H1 (cell line): ENCODE results near the gene RFLNA. TPM values are rescaled to one million over a fixed set of nuclear protein-coding genes. Genes with fewer than 3 reads are reported as not detected.

Source experiments
- CTCF ChIA-PET: fragments of 300-600 bp; sonication (Branson Sonifier 250); formaldehyde crosslinking; loops from one replicate; lab custom pipeline; 2021; ENCODE audit not compliant: partially characterized antibody; lab: Charles Lee
- POLR2A ChIA-PET: fragments of 300-600 bp; sonication (Branson Sonifier 250); formaldehyde crosslinking; loops from one replicate; lab custom pipeline; 2021; ENCODE audit warnings: inconsistent platforms; ENCODE audit not compliant: partially characterized antibody; lab: Charles Lee
- DNase-seq, 2 experiments: peaks; one replicate each; pipeline versions ENCODE4 v3.0.0 to v3.0.0-alpha.2; 2010 to 2022; ENCODE audit warnings: low spot score in 2 of 2, low read depth in 1 of 2, mixed read lengths in 1 of 2
- FAIRE-seq: peaks from 2 replicates; lab custom pipeline; 2011; peaks lifted over from hg19 to GRCh38; lab: Jason Lieb, UNC
- H2AFZ ChIP-seq: 2 replicates; pipeline ENCODE4 v1.8.1; 2012; ENCODE audit warnings: low read length, inconsistent platforms
- H2AK5ac ChIP-seq: 2 replicates; pipeline ENCODE4 v1.6.1; 2013; ENCODE audit warnings: low read depth, low read length
- H2BK120ac ChIP-seq: replicated peaks from 2 replicates; pipeline ENCODE3; 2013; ENCODE audit warnings: low read depth, low read length, inconsistent platforms
- H2BK12ac ChIP-seq: 2 replicates; pipeline ENCODE4 v1.6.1; 2013; ENCODE audit warnings: low read depth, low read length
- H2BK15ac ChIP-seq: 2 replicates; pipeline ENCODE4 v1.6.1; 2013; ENCODE audit warnings: low read length
- H2BK20ac ChIP-seq: 2 replicates; pipeline ENCODE4 v1.6.1; 2013; ENCODE audit warnings: low read length
- H2BK5ac ChIP-seq: 2 replicates; pipeline ENCODE4 v1.6.1; 2013; ENCODE audit warnings: low read depth, low read length
- H3K14ac ChIP-seq: 2 replicates; pipeline ENCODE4 v1.6.1; 2013; ENCODE audit warnings: inconsistent platforms; ENCODE audit not compliant: insufficient read length
- H3K18ac ChIP-seq: 2 replicates; pipeline ENCODE4 v1.6.1; 2013; ENCODE audit warnings: low read length; ENCODE audit errors: extremely low read depth
- H3K23ac ChIP-seq: 2 replicates; pipeline ENCODE4 v1.6.1; 2013; ENCODE audit warnings: inconsistent platforms; ENCODE audit not compliant: insufficient read length
- H3K23me2 ChIP-seq: 2 replicates; pipeline ENCODE4 v1.6.1; 2013; ENCODE audit warnings: low read depth, low read length
- H3K27ac ChIP-seq: 2 replicates; pipeline ENCODE4 v1.6.1; 2011; ENCODE audit warnings: low read depth, low read length, inconsistent platforms
- H3K27me3 ChIP-seq, 4 experiments: replicated peaks in 1 of 4; 1 replicate in 1 of 4; 2 replicates in 3 of 4; pipeline versions ENCODE4 v1.6.1 to v1.8.1; 2011 to 2013; ENCODE audit warnings: low read length in 3 of 4, mild to moderate bottlenecking in 3 of 4, inconsistent platforms in 2 of 4, mixed read lengths in 2 of 4, moderate library complexity in 1 of 4; ENCODE audit not compliant: control insufficient read depth in 3 of 4, insufficient read depth in 3 of 4; ENCODE audit errors: extremely low read depth in 1 of 4
- H3K36me3 ChIP-seq, 4 experiments: 2 replicates each; pipeline versions ENCODE4 v1.6.1 to v1.8.1; 2011 to 2013; ENCODE audit warnings: mild to moderate bottlenecking in 4 of 4, low read length in 3 of 4, moderate library complexity in 2 of 4, control low read depth in 1 of 4, inconsistent platforms in 1 of 4; ENCODE audit not compliant: insufficient read depth in 4 of 4, control insufficient read depth in 2 of 4
- H3K4ac ChIP-seq: replicated peaks from 2 replicates; pipeline ENCODE3; 2013; ENCODE audit warnings: low read length, low read depth, mixed read lengths, inconsistent platforms; ENCODE audit not compliant: insufficient read length
- H3K4me1 ChIP-seq, 4 experiments: replicated peaks in 1 of 4; 1 replicate in 1 of 4; 2 replicates in 3 of 4; pipeline versions ENCODE4 v1.6.1 to v1.8.1; 2011 to 2013; ENCODE audit warnings: low read length in 3 of 4, inconsistent platforms in 2 of 4, mixed read lengths in 1 of 4; ENCODE audit not compliant: insufficient read depth in 4 of 4, control insufficient read depth in 3 of 4
- H3K4me2 ChIP-seq, 2 experiments: 2 replicates each; pipeline versions ENCODE4 v1.6.1 to v1.8.1; 2011 to 2013; ENCODE audit warnings: low read depth in 2 of 2, low read length in 2 of 2, control low read depth in 1 of 2, inconsistent platforms in 1 of 2, mild to moderate bottlenecking in 1 of 2; ENCODE audit not compliant: insufficient read depth in 1 of 2
- H3K4me3 ChIP-seq, 4 experiments: fragments of 200-600, 300-600 bp in 1 of 4; sonication (generic), shearing (Covaris generic), sonication (Bioruptor Twin) in 1 of 4; 2 replicates each; pipeline versions ENCODE4 v1.5.1 to v1.8.1; 2011 to 2016; ENCODE audit warnings: low read length in 4 of 4, low read depth in 3 of 4, control low read depth in 2 of 4, inconsistent platforms in 2 of 4, mild to moderate bottlenecking in 2 of 4, mixed read lengths in 1 of 4, moderate library complexity in 1 of 4; ENCODE audit not compliant: insufficient read depth in 2 of 4; ENCODE audit errors: extremely low read depth in 1 of 4
- H3K56ac ChIP-seq: replicated peaks from 2 replicates; pipeline ENCODE3; 2013; ENCODE audit warnings: low read depth, mild to moderate bottlenecking, mixed read lengths, low read length, inconsistent platforms; ENCODE audit not compliant: insufficient read length
- H3K79me1 ChIP-seq: 2 replicates; pipeline ENCODE4 v1.6.1; 2013; ENCODE audit warnings: low read depth, low read length, control low read depth
- H3K79me2 ChIP-seq, 2 experiments: 2 replicates each; pipeline versions ENCODE4 v1.6.1 to v1.8.1; 2012 to 2013; ENCODE audit warnings: low read length in 2 of 2, mild to moderate bottlenecking in 2 of 2, inconsistent platforms in 1 of 2; ENCODE audit not compliant: insufficient read depth in 2 of 2, control insufficient read depth in 1 of 2
- H3K9ac ChIP-seq, 4 experiments: replicated peaks in 1 of 4; 1 replicate in 1 of 4; 2 replicates in 3 of 4; pipeline versions ENCODE4 v1.6.1 to v1.8.1; 2011 to 2013; ENCODE audit warnings: low read depth in 3 of 4, low read length in 3 of 4, control low read depth in 2 of 4, mild to moderate bottlenecking in 2 of 4, moderate library complexity in 2 of 4, inconsistent platforms in 1 of 4; ENCODE audit errors: extremely low read depth in 1 of 4
- H3K9me3 ChIP-seq, 2 experiments: 2 replicates each; pipeline versions ENCODE4 v1.6.1 to v1.8.1; 2012 to 2013; ENCODE audit warnings: mild to moderate bottlenecking in 2 of 2, moderate library complexity in 2 of 2, control low read depth in 1 of 2, inconsistent platforms in 1 of 2, low read depth in 1 of 2, low read length in 1 of 2, mixed read lengths in 1 of 2; ENCODE audit not compliant: insufficient read depth in 2 of 2
- H4K20me1 ChIP-seq, 2 experiments: replicated peaks in 1 of 2; 2 replicates each; pipeline versions ENCODE3 to v1.8.1; 2011 to 2013; ENCODE audit warnings: inconsistent platforms in 2 of 2, low read length in 2 of 2, mild to moderate bottlenecking in 1 of 2; ENCODE audit not compliant: insufficient read depth in 2 of 2, control insufficient read depth in 1 of 2
- H4K5ac ChIP-seq: 2 replicates; pipeline ENCODE4 v1.6.1; 2013; ENCODE audit warnings: low read length, low read depth, mixed read lengths, inconsistent platforms; ENCODE audit not compliant: insufficient read length
- H4K8ac ChIP-seq: 2 replicates; pipeline ENCODE4 v1.8.0; 2013; ENCODE audit warnings: mild to moderate bottlenecking, moderate library complexity, low read length, inconsistent platforms; ENCODE audit not compliant: insufficient read depth; ENCODE audit errors: extremely low read depth
- H4K91ac ChIP-seq: replicated peaks from 2 replicates; pipeline ENCODE3; 2013; ENCODE audit warnings: low read length, mixed read lengths, inconsistent platforms; ENCODE audit not compliant: insufficient read length
- FOSL1 ChIP-seq: IDR thresholded peaks from 2 replicates; pipeline ENCODE4 v1.6.1; 2011; ENCODE audit warnings: mild to moderate bottlenecking, low read depth, low read length, moderate library complexity; ENCODE audit not compliant: insufficient read depth
- GABPA ChIP-seq: IDR thresholded peaks from 2 replicates; pipeline ENCODE4 v1.6.1; 2011; ENCODE audit warnings: mild to moderate bottlenecking, low read length, moderate library complexity, borderline replicate concordance; ENCODE audit not compliant: insufficient read depth
- YY1 ChIP-seq: IDR thresholded peaks from 2 replicates; pipeline ENCODE4 v1.6.1; 2011; ENCODE audit warnings: low read depth, mild to moderate bottlenecking, low read length
- WGBS, 2 experiments: shearing (Covaris generic) in 1 of 2; methylation state at CpG; one replicate each; pipeline versions ENCODE4 v1.1.6 to v1.1.7; 2013 to 2015; ENCODE audit warnings: low lambda C conversion rate in 2 of 2, mixed read lengths in 2 of 2, inconsistent platforms in 1 of 2, low coverage in 1 of 2, missing lambda C conversion rate in 1 of 2; ENCODE audit not compliant: insufficient replicate concordance in 2 of 2, insufficient coverage in 1 of 2, insufficient read length in 1 of 2; ENCODE audit errors: extremely low coverage in 1 of 2, missing lambda C conversion rate in 1 of 2; 5-methylcytosine and 5-hydroxymethylcytosine counted together
- polyA plus RNA-seq, 7 experiments: library from polyadenylated mRNA; depleted of rRNA in 3 of 7; stranded (reverse) in 5 of 7; unstranded in 2 of 7; fragments of >200 nt in 5 of 7; fragments of 200-250 nt in 2 of 7; gene quantifications; 1 replicate in 5 of 7; 2 replicates in 1 of 7; 4 replicates in 1 of 7; pipeline versions ENCODE4 v1.2.1 to v1.2.3, GENCODE V29; 2011 to 2013; ENCODE audit warnings: missing spikeins in 2 of 7, mixed read lengths in 2 of 7
- total RNA-seq: library from RNA; stranded (reverse); fragmentation: NEBNext Ultra II Directional; extraction: Animal tissue kit (Norgen Biotek cat#: 25700); gene quantifications from 2 replicates; pipeline ENCODE4 v1.2.1, GENCODE V29; 2021

Gene RFLNA
- total and polyA plus RNA-seq, 2 of the 8 experiments (the other 6 are each of a cell fraction or from before 2014, with no cell fraction given): 6.4 to 6.6 TPM

DNA sequence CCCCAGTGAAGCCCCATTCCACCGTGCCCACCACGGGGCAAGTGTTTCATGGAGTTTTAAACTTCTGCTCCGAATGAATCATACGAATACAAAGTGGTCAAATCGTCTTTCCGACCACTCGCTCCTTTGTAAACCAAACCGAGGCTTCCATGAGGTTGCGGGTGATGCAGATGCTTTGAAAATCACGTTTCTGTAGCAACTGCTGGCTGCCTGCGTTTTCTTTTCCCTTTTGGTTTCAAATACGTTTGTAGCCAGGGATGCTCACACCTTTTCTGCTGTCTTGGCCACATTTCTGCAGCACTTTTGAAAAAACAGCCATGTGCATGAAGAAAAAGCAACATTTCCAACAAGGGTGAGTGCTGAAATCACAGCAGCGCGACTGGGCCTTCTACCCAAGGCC, 33.7 kb downstream of the RFLNA start:
- H3K23me2 ChIP-seq: no peaks in the 10 kb centered on the region
- 88% methylated on average over 14 of the region's 14 CpGs; no CpG with 5 or more reads in 1 of the 2 experiments for WGBS, 2 experiments
- no peak overlapping the region for H3K23ac ChIP-seq
- H3K36me3 ChIP-seq: peaks cover 9 to 52% (median 33%) of the 10 kb centered on the region in 4 experiments; a peak in 7 of 8 replicates
- no peak overlapping the region for H2AK5ac ChIP-seq
- DNase-seq (no peak), FAIRE-seq (no peak)
- no peak overlapping the region for H3K18ac ChIP-seq
- peaks cover 8 to 16% of the 10 kb centered on the region in 2 experiments for H3K9me3 ChIP-seq
- H3K79me1 ChIP-seq: no peaks in the 10 kb centered on the region
- no peaks in the 10 kb centered on the region; a peak in 1 of 4 replicates for H3K79me2 ChIP-seq
- no peaks in the 10 kb centered on the region for H3K27me3 ChIP-seq
- peaks cover 0 to 2% of the 10 kb centered on the region in 2 experiments for H4K20me1 ChIP-seq
- no peak overlapping the region for H3K4me3 ChIP-seq
- no peak overlapping the region for H3K14ac ChIP-seq
- H3K4ac ChIP-seq: no peak overlapping the region
- no peak overlapping the region for H2BK120ac ChIP-seq
- no peak overlapping the region for H2BK12ac ChIP-seq
- no peak overlapping the region for H2BK20ac ChIP-seq
- H3K27ac ChIP-seq: no peak overlapping the region
- H2BK15ac ChIP-seq: no peak overlapping the region
- no peak overlapping the region for H4K5ac ChIP-seq
- H3K9ac ChIP-seq: no peak overlapping the region
- H2AFZ ChIP-seq: no peak overlapping the region
- no peak overlapping the region for H3K56ac ChIP-seq
- H4K8ac ChIP-seq: no peak overlapping the region
- no peak overlapping the region for H4K91ac ChIP-seq
- TF ChIP-seq FOSL1 (no peak), YY1 (no peak), GABPA (no peak)
- TF ChIP-seq, all 59 proteins: peak for 0
- POLR2A ChIA-PET: no interaction called here
- Histone ChIP-seq H3K4me1 (peaks cover 0 to 4% (median 0%) of the 10 kb centered on the region in 4 experiments; a peak in 2 of 7 replicates), H3K4me2 (no peak overlapping the region), H2BK5ac (no peak overlapping the region)
- CTCF ChIA-PET: interaction anchor here (1.8 kb wide), 1 partner anchor 439 kb away, joined by 7 read pairs; no protein-coding TSS in a partner anchor
